Lung microvascular endothelial cell (primary cell): Measurements from ENCODE around the gene BEND3. TPM values are rescaled to one million over a fixed set of nuclear protein-coding genes. Genes with fewer than 3 reads are reported as not detected.
"Not testable (repeated sequence)": the region's sequence is repeated elsewhere in the genome, so short reads cannot be mapped to it uniquely, and the experiment has no call there.

Experiments used
- DNase-seq, 2 donors: peaks; one replicate each; pipeline versions ENCODE4 v3.0.0 to v3.0.0-alpha.2; 2010; ENCODE audit warnings: low read depth in 2 of 2
- total RNA-seq: library from RNA; depleted of rRNA; stranded (reverse); fragments of >200 nt; gene quantifications from 2 replicates; pipeline ENCODE4 v1.2.1, GENCODE V29; 2014

BEND3 gene
- total RNA-seq, 1 donor from 2014 or later = 2.6 TPM

- DNase-seq = no peak
These were observed 6.0 kb upstream of the BEND3 start for GRCh38 chr6:107121266-107121665.

DNA sequence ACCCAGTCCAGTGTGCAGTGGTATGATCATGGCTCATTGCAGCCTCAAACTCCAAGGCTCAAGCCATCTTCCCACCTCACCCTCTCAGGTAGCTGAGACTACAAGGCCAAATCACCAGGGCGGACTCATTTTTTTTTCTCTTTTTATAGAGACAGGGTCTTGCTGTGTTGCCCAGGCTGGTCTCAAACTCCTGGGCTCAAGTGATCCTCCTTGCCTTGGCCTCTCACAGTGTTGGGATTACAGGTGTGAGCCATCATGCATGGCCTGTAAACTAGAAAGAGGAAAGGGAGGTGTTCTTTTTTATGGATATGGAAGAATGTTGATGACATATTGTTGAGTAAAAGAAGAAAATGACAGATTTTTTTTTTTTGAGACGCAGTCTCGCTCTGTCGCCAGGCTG is 5.1 kb upstream of the BEND3 start:
- DNase-seq = no peak

GRCh38 chr6:107118976-107119375 is 3.7 kb upstream of the BEND3 start:
- DNase-seq = peak in 1 of 2 donors; percentile 11

- DNase-seq = not testable (repeated sequence)
These were observed 3.2 kb upstream of the BEND3 start for GRCh38 chr6:107118540-107118939.

DNA sequence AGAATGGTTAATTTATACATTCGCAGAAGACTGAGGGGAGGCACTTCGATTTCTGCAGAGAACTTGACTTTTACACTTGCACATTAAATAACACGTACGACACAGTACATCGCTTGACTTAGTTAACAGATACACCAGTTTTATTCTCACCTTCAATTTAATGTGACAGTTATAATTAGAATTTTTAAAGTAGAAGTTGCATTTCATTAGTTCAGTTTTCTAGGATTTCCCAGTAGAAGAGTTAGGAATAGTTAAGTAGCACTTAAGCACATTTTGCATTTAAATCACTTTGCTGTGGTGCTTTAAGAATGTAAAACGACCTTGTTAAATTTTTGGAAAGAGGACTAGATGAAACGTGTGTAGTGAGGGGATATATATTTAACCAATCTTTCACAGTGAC is 1.6 kb upstream of the BEND3 start:
- DNase-seq = no peak

- DNase-seq = peak; percentile 38 to 44
These were observed 1.1 kb upstream of the BEND3 start for GRCh38 chr6:107116328-107116892.

- DNase-seq = peak; percentile 41 to 43
These were observed 496 bp upstream of the BEND3 start for GRCh38 chr6:107115695-107116327.

- peak; percentile 84 to 86 for DNase-seq
These were observed 946 bp downstream of the BEND3 start for GRCh38 chr6:107114213-107114925.

- DNase-seq = no peak
These were observed 5.1 kb downstream of the BEND3 start for GRCh38 chr6:107110200-107110599.

- no peak for DNase-seq
These were observed 7.0 kb downstream of the BEND3 start for GRCh38 chr6:107108201-107108890.

DNA sequence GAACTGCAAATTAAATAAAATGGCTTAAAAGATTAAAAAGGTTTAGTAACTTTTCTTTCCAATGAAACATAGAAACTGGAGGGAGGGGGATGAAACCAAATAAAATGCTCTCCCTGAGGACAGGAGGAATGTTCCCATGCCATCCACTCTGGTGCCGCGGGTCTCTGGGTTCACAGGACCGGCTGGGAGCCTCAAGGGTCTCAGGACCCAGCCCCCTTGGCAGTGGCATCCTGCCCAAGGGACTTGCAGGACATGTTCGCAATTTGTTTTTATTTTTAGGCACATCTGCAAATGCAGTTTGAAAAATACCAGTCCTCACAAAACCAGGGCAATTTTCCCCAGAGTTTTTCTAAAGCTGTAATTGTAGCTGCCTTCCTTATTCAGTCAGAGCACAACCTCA is 7.5 kb downstream of the BEND3 start:
- no peak for DNase-seq

DNA sequence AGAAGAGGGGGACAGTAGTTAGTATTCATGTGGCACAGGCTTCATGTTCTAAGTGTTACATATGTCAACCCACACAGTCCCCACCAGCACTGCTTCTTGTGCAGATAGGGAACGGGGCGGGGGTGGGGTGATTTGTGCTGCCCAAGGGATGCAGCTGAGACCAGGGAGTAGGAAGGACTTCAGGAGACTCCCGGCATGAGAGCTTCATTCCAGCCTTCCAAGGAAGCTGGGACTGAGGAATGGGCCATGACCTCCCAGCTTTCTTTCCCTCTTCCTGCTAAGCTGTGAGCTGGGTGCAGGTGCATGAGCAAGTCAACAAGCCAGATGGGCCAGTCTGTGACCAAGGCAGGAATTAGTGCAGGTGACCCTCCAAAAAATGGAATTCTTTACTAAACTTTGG is 9.2 kb downstream of the BEND3 start:
- DNase-seq = no peak

DNA sequence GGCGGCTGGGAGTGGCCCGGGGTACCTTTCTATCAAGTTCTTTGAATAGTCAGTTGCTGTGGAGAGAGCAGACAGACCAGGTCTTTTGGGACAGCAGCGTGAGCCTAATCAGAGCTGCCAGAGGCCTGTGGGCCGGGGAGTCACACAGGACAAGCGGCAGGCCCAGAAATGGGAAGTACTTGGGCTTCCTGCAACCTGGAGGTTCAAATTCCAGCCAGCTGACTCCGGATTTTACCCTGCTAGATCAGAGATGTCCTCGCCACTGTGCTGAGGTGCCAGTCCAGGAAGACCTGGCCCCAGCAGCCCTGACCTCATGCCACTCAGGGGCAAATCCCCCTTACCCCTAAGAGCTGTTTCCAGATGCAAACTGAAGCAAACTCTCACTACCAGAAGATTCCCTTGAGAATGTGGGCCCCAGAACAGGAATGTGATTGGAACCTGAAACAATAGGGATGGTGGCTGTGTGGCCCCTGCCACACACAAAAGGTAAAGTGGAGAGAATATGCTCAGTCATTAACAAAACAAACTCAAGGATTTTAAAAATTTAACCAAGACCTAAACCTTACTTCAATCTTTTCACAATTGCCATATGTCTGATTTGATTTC is 9.7 kb downstream of the BEND3 start:
- DNase-seq = peak; percentile 11 to 77

- DNase-seq = no peak
These were observed 12.2 kb downstream of the BEND3 start for GRCh38 chr6:107103082-107103481.

DNA sequence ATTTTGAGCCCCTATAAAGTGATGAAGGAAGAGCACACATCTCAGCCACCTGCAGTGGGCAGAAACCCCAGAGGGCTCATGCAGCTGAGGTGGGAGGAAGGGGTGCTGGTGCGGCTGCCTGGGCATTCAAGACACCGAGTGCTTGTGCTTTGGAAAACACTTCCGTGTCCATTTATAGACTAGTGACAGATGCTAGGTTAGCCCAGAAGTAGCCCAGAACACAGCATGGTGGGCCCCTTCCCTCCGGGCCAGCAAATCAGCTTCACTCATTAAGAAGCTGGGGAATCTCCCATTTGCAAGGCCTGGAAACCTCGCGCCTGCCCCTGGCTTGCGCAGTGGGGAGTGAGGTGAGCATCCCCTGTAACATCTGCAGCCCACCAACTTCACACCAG is 12.9 kb downstream of the BEND3 start:
- DNase-seq = no peak

DNA sequence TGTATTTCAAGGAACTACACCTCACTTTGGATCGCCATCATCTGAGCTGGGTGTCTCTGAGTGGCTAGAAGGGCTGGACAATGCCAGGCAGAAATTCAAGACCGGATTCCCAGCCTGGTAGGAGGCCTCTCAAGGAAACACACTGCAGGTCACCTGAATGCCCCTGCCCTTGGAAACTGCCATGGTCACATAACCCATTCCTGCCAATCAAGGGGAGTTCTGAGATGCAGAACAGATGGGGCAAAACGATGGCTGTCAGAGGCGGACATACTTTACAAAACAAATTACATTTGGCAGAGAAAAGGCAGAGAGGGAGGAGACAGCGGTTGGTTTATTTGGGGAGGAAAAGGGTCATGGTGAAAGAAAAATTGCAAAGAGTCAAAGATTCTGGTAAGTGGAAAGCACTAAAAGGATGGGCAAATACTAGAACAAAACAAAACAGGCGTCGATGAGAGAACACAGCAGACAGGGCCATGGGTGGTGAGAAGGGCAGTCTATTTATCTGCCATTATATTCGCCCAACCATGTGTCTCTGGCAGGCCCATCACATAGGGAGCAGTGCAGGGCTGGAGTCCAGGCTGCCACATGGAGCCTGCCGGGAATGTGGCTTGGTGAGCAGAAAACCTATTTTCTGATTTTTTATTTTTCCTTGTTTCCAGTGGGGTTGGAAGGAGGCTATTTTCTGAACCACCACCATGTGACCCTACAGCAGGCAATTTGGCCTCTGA is 13.5 kb downstream of the BEND3 start:
- DNase-seq = no peak

GRCh38 chr6:107101211-107101610 is 14.1 kb downstream of the BEND3 start:
- DNase-seq = no peak

- no peak for DNase-seq
These were observed 16.6 kb downstream of the BEND3 start for GRCh38 chr6:107098436-107099307.

DNA sequence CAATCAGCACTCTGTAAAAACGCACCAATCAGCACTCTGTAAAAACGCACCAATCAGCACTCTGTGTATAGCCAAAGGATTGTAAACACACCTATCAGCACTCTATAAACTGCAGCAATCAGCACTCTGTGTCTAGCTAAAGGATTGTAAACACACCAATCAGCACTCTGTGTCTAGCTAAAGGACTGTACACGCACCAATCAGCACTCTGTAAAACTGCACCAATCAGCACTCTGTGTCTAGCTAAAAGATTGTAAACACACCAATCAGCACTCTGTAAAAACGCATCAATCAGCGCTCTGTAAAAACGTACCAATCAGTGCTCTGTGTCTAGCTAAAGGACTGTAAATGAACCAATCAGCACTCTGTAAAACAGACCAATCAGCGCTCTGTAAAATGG is 30.9 kb downstream of the BEND3 start:
- not testable (repeated sequence) for DNase-seq

DNA sequence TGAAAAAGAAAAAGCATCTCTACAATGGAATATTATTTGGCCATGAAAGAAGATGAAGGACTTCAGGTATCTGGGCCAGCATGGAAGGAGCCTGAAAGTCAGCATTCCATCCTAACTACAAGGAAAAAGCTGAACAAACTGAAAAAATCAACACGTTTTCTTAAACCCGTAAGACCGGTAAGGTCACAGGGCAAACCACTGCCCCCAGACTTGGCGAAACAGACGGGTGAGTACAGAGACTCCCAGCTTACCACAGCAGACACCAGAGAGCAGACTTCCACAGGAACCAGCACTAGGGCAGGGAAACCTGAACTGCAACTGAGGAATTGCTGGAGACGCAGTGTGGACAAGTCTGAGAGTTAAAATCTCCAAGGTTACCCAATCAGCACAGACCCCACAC is 31.4 kb downstream of the BEND3 start:
- no peak for DNase-seq
